Stimulated activated CD4-positive, alpha-beta T cell treated with anti-CD3 and anti-CD28 coated beads, Interleukin-4, amount 100 ng/mL, for 4 hours (primary cell): Measurements from ENCODE around the gene BBC3.

Experiments
- DNase-seq, 2 experiments: peaks; one replicate each; pipeline ENCODE4 v3.0.0-alpha.2; 2020

BBC3 gene

GRCh38 chr19:47188507-47189033 lies 42.4 kb downstream of the BBC3 start:
- no peak for DNase-seq

DNA sequence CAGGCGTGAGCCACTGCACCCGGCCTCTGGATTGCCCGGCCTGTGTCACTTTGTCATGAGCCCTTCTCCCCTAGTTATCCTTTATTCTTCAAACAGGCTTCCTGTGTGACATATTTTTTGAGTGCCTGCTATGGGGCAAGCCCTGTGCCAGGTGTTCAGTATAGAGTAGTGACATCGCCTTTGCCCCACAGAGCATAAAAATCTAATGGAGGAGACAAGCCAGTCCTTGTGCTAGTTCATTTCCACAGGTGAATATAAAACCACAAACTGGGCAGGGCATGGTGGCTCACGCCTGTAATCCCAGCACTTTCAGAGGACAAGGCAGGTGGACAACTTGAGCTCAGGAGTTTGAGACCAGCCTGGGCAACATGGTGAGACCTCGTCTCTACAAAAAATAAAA lies 43.2 kb downstream of the BBC3 start:
- no peak for DNase-seq

DNA sequence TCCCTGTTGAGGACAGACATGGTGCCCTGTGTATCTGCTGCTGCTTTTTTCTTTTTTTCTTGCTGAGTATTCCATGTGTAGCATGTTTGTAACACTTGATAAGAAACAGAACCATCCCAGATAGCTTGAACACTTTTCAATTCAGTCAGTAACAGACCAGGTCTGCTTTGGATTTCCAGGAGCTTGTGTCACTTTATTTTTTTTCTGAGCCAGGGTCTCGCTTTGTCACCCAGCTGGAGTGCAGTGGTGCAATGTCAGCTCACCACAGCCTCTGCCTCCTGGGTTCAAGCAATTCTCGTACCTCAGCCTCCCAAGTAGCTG lies 43.7 kb downstream of the BBC3 start:
- no peak for DNase-seq

DNA sequence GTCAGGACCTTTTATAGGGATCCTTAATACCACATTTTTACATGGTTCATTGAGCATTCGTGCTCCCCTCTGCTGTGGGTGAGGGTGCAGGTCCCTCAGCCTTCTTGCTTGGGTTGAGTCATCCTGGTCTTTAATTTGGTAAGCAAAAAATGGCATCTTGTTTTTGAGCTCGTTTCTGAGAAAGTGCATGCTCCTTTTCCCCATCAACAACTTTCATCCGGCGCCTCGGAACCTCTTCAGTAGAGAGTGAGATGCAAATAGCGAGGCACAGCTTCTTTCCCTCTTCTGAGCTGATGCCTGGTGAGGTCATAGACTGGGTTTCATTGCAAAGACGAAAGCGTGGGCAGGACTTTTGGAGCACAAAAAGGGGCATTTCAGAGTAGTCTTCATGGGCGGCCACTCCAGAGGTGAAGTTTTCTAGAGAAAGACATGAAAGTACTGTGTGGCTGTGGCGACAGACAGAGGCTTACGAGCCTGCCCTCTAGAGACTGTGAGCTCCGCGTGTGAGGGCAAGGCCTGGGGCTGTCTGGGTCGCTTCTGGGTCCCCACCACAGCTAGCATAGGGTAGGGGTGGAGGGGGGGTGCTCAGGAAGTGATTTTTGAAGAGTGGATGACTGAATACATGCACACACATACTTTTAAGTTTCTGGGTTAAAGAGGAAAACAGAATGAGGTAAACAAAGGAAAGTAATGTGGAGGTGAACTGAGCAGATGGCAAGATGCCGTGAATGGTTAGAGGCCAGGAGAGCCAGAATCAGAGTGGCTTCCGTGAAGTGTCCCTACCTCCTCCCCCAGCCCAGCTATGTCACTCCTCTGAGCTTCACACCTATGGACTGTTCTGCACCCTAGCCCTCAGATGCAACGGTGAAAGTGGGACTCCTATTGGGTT lies 44.3 kb downstream of the BBC3 start:
- peak; percentile 60 to 85 for DNase-seq

- DNase-seq, result no peak
These were observed 47.4 kb downstream of the BBC3 start for GRCh38 chr19:47183601-47184000.

DNA sequence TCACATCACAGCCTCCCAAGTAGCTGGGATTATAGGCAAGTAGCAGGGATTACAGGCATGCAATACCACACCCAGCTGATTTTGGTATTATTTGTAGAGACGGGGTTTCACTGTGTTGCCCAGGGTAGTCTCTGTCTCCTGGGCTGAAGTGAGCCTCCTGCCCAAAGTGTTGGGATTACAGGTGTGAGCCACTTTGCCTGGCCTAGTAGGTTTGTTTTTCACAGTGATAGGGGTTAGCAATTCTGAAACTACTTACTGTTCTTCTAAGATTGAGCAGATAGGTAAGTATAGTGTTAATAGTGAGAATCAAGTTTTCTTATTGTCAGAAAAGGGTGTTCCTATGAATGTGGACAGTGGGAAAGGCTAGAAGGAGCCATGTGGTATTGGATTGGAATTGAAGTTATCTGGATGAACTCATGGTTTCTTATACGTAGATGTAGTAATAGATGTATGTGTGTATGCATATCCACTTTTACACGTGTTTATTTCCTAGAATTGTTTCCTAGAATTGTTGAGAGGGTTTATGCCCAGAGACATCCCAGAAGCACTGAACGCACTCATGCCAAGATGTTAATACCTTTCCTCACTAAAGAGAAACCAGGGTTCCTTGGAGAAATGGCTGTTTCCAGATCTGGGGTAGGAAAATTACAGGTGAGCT lies 51.2 kb downstream of the BBC3 start:
- DNase-seq, result no peak

DNA sequence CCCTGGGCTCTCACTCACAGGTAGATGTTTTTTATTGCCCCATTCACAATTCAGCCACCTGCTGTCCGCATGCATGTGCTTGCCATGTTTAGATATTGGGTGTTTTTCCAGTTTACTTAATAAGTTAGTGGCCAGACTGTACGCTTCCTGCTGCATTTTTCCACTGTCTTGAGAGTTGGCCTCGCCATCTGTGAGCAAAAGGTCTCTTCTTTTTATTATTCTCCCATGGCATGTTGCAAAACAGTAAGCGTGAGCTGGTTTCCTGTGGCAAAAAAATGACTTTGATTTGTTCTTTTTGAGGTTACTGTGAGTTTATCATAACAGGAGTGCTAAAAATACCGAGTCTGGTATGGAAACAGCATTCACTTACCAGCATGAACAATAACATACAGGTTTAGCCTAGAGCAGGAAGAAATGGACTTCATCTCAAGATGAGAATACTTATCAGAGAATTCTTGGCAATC lies 54.3 kb downstream of the BBC3 start:
- peak in 1 of 2 experiments; percentile 40 for DNase-seq

GRCh38 chr19:47176071-47176626 lies 54.9 kb downstream of the BBC3 start:
- DNase-seq, result no peak

GRCh38 chr19:47172666-47173455 lies 58.1 kb downstream of the BBC3 start:
- no peak for DNase-seq
